ENCODE results near the gene GSK3B.

- TF ChIP-seq CHD1 (IDR thresholded peaks at IDR 0.05; ENCODE audit: low read depth, low read length) (no peak), POLR2AphosphoS5 (IDR thresholded peaks at IDR 0.05; ENCODE audit: low read length) (no peak), USF2 (IDR thresholded peaks at IDR 0.05; ENCODE audit: borderline replicate concordance, low read depth, low read length) (no peak)
These were observed 278.5 kb downstream of the GSK3B start for GRCh38 chr3:119815716-119816115.
